OCI-LY1 (cell line): ENCODE results near the gene SUN5.

Source experiments
- H2AFZ ChIP-seq: fragments of 200-600 bp; sonication (generic), shearing (Covaris generic); 2 replicates; pipeline ENCODE4 v1.6.0; 2014; ENCODE audit warnings: antibody characterized with exemption, mild to moderate bottlenecking, low read length
- H3F3A ChIP-seq: fragments of 200-600 bp; sonication (generic), shearing (Covaris generic); 2 replicates; pipeline ENCODE4 v1.6.0; 2014; ENCODE audit warnings: mild to moderate bottlenecking, antibody characterized with exemption, low read length, moderate library complexity; ENCODE audit not compliant: insufficient read depth
- H3K27ac ChIP-seq: fragments of 200-600 bp; sonication (generic); 2 replicates; pipeline ENCODE4 v1.5.1; 2014; ENCODE audit warnings: low read length, mixed run types, mild to moderate bottlenecking, low read depth; ENCODE audit not compliant: poor library complexity, severe bottlenecking
- H3K27me3 ChIP-seq: fragments of 200-600 bp; sonication (generic); 2 replicates; pipeline ENCODE4 v1.6.0; 2014; ENCODE audit warnings: antibody characterized with exemption, mild to moderate bottlenecking, low read length, moderate library complexity; ENCODE audit not compliant: insufficient read depth
- H3K36me3 ChIP-seq: fragments of 200-600 bp; sonication (generic); 2 replicates; pipeline ENCODE4 v1.6.1; 2014; ENCODE audit warnings: mild to moderate bottlenecking, antibody characterized with exemption, low read length, moderate library complexity, mixed read lengths; ENCODE audit not compliant: insufficient read depth
- H3K4me1 ChIP-seq: fragments of 200-600 bp; sonication (generic); 2 replicates; pipeline ENCODE4 v1.5.1; 2014; ENCODE audit warnings: mild to moderate bottlenecking, low read length, moderate library complexity; ENCODE audit not compliant: insufficient read depth, severe bottlenecking
- H3K4me2 ChIP-seq: fragments of 200-600 bp; sonication (generic), shearing (Covaris generic); 2 replicates; pipeline ENCODE4 v1.6.1; 2014; ENCODE audit warnings: low read length
- H3K4me3 ChIP-seq: fragments of 200-600 bp; sonication (generic); 2 replicates; pipeline ENCODE4 v1.5.1; 2014; ENCODE audit warnings: low read length, low read depth, mild to moderate bottlenecking, mixed read lengths; ENCODE audit not compliant: poor library complexity, severe bottlenecking
- H3K79me2 ChIP-seq: fragments of 200-600 bp; shearing (Covaris generic); 2 replicates; pipeline ENCODE4 v1.6.1; 2016; ENCODE audit warnings: mixed run types, low read length, mixed read lengths; ENCODE audit not compliant: insufficient read depth
- H3K9ac ChIP-seq: fragments of 200-600 bp; sonication (generic), shearing (Covaris generic); 2 replicates; pipeline ENCODE4 v1.6.1; 2014; ENCODE audit warnings: mild to moderate bottlenecking, low read length, mixed read lengths
- H3K9me2 ChIP-seq: fragments of 200-600 bp; sonication (generic), shearing (Covaris generic); 2 replicates; pipeline ENCODE4 v1.6.1; 2014; ENCODE audit warnings: low read depth, mild to moderate bottlenecking, low read length, mixed read lengths
- H3K9me3 ChIP-seq: fragments of 200-600 bp; shearing (Covaris generic); 2 replicates; pipeline ENCODE4 v1.6.1; 2014; ENCODE audit warnings: low read length, mixed read lengths
- H4K20me1 ChIP-seq: fragments of 200-600 bp; sonication (generic), shearing (Covaris generic); 2 replicates; pipeline ENCODE4 v1.6.0; 2016; ENCODE audit warnings: mild to moderate bottlenecking, low read length; ENCODE audit not compliant: insufficient read depth
- CTCF ChIP-seq: fragments of 200-600 bp; sonication (generic), shearing (Covaris generic); IDR thresholded peaks from 2 replicates; pipeline ENCODE4 v1.5.1; 2017; ENCODE audit warnings: mild to moderate bottlenecking, antibody characterized with exemption, low read length, moderate library complexity, mixed read lengths
- EZH2 ChIP-seq: fragments of 200-600 bp; sonication (generic), shearing (Covaris generic); IDR thresholded peaks from 2 replicates; pipeline ENCODE4 v1.8.0; 2017; ENCODE audit warnings: borderline replicate concordance, mixed run types, mild to moderate bottlenecking, antibody characterized with exemption, low read length, moderate library complexity, mixed read lengths

SUN5 gene

GRCh38 chr20:33002087-33002808, 2.0 kb downstream of the SUN5 start:
- Histone ChIP-seq H3F3A (no peaks in the 10 kb centered on the region), H3K27me3 (peaks cover 4% of the 10 kb centered on the region; the same call in 1 of the 2 replicates), H3K9me3 (no peaks in the 10 kb centered on the region), H3K9me2 (no peaks in the 10 kb centered on the region), H3K27ac (no peak overlapping the region), H3K9ac (no peak overlapping the region), H3K36me3 (no peaks in the 10 kb centered on the region), H3K4me1 (no peaks in the 10 kb centered on the region), H3K4me2 (no peak overlapping the region), H3K4me3 (no peak overlapping the region), H3K79me2 (no peaks in the 10 kb centered on the region), H2AFZ (no peak overlapping the region), H4K20me1 (no peaks in the 10 kb centered on the region)
- TF ChIP-seq EZH2: no peak

- no peak overlapping the region for H3K4me2 ChIP-seq
- no peak overlapping the region for H2AFZ ChIP-seq
Measured at GRCh38 chr20:33000802-33001466, 3.3 kb downstream of the SUN5 start.

GRCh38 chr20:32999603-33000250, 4.5 kb downstream of the SUN5 start:
- no peak overlapping the region for H3K27ac ChIP-seq
- H3K9me2 ChIP-seq: no peaks in the 10 kb centered on the region
- H3K4me3 ChIP-seq: no peak overlapping the region
- H2AFZ ChIP-seq: no peak overlapping the region
- no peaks in the 10 kb centered on the region for H4K20me1 ChIP-seq
- H3K36me3 ChIP-seq: no peaks in the 10 kb centered on the region; the same call in 1 of the 2 replicates
- H3K4me1 ChIP-seq: no peaks in the 10 kb centered on the region
- no peaks in the 10 kb centered on the region for H3F3A ChIP-seq
- peaks cover 4% of the 10 kb centered on the region; the same call in 1 of the 2 replicates for H3K27me3 ChIP-seq
- TF ChIP-seq CTCF (no peak), EZH2 (no peak)
- H3K9me3 ChIP-seq: peaks cover 9% of the 10 kb centered on the region; the same call in 1 of the 2 replicates
- no peak overlapping the region for H3K4me2 ChIP-seq
- H3K9ac ChIP-seq: no peak overlapping the region
- no peaks in the 10 kb centered on the region for H3K79me2 ChIP-seq

More at GRCh38 chr20:33000802-33001466, 3.3 kb downstream of the SUN5 start:
- Histone ChIP-seq H3K9me3 (0 out of 2 replicates have a peak, but pooled peaks cover under 1% of the 10 kb centered on the region), H3K9me2 (no peaks in the 10 kb centered on the region), H3K27me3 (peaks cover 4% of the 10 kb centered on the region; the same call in 1 of the 2 replicates), H3K36me3 (no peaks in the 10 kb centered on the region), H4K20me1 (no peaks in the 10 kb centered on the region), H3K79me2 (no peaks in the 10 kb centered on the region), H3K9ac (no peak overlapping the region), H3F3A (no peaks in the 10 kb centered on the region), H3K4me3 (no peak overlapping the region), H3K27ac (no peak overlapping the region), H3K4me1 (no peaks in the 10 kb centered on the region)
- TF ChIP-seq CTCF: no peak
- no peak for TF ChIP-seq EZH2
